H9 (cell line): ENCODE measurements around the gene DBH. TPM values are rescaled to one million over a fixed set of nuclear protein-coding genes. Genes with fewer than 3 reads are reported as not detected.

Source experiments
- DNase-seq: peaks from one replicate; pipeline ENCODE4 v3.0.0-alpha.2; 2017
- H2AFZ ChIP-seq: one replicate; pipeline ENCODE4 v1.6.1; 2013; ENCODE audit warnings: mild to moderate bottlenecking, low read length, control low read depth, moderate library complexity
- H2AK5ac ChIP-seq: 2 replicates; pipeline ENCODE4 v1.6.1; 2013; ENCODE audit warnings: low read length, control low read depth, mixed read lengths; ENCODE audit not compliant: insufficient read length
- H2BK120ac ChIP-seq: one replicate; pipeline ENCODE4 v1.6.1; 2013; ENCODE audit warnings: low read depth, mild to moderate bottlenecking, low read length, control low read depth, inconsistent platforms; ENCODE audit not compliant: poor library complexity, severe bottlenecking
- H2BK12ac ChIP-seq: 2 replicates; pipeline ENCODE4 v1.6.1; 2013; ENCODE audit warnings: low read length, control low read depth, mixed read lengths, low read depth; ENCODE audit not compliant: insufficient read length
- H2BK15ac ChIP-seq: 2 replicates; pipeline ENCODE4 v1.6.1; 2013; ENCODE audit warnings: low read depth, low read length, control low read depth
- H2BK20ac ChIP-seq: one replicate; pipeline ENCODE4 v1.6.1; 2013; ENCODE audit warnings: low read depth, mild to moderate bottlenecking, low read length, control low read depth, inconsistent platforms; ENCODE audit not compliant: poor library complexity, severe bottlenecking
- H2BK5ac ChIP-seq: 2 replicates; pipeline ENCODE4 v1.6.1; 2013; ENCODE audit warnings: low read length, control low read depth, mixed read lengths; ENCODE audit not compliant: insufficient read length
- H3K14ac ChIP-seq: 2 replicates; pipeline ENCODE4 v1.6.1; 2013; ENCODE audit warnings: low read length, control low read depth; ENCODE audit not compliant: insufficient read depth
- H3K18ac ChIP-seq: 2 replicates; pipeline ENCODE4 v1.6.1; 2013; ENCODE audit warnings: low read depth, mild to moderate bottlenecking, mixed read lengths, low read length, control low read depth; ENCODE audit not compliant: insufficient read length
- H3K23ac ChIP-seq: 2 replicates; pipeline ENCODE4 v1.6.1; 2013; ENCODE audit warnings: low read length, control low read depth, mixed read lengths, low read depth; ENCODE audit not compliant: insufficient read length
- H3K23me2 ChIP-seq: 2 replicates; pipeline ENCODE4 v1.6.1; 2013; ENCODE audit warnings: low read depth, mild to moderate bottlenecking, mixed read lengths, low read length, control low read depth; ENCODE audit not compliant: insufficient read length, poor library complexity, severe bottlenecking
- H3K27ac ChIP-seq: 2 replicates; pipeline ENCODE4 v1.5.1; 2013; ENCODE audit warnings: low read length, control low read depth, mixed read lengths, low read depth; ENCODE audit not compliant: insufficient read length
- H3K27me3 ChIP-seq: 2 replicates; pipeline ENCODE4 v1.6.1; 2013; ENCODE audit warnings: low read length, control low read depth, inconsistent platforms; ENCODE audit not compliant: insufficient read depth
- H3K4ac ChIP-seq: 2 replicates; pipeline ENCODE4 v1.6.1; 2013; ENCODE audit warnings: low read depth, mild to moderate bottlenecking, control low read depth, inconsistent platforms, low read length, moderate library complexity
- H3K4me1 ChIP-seq: 2 replicates; pipeline ENCODE4 v1.6.1; 2013; ENCODE audit warnings: low read length, control low read depth, inconsistent platforms; ENCODE audit not compliant: insufficient read depth
- H3K4me2 ChIP-seq: 2 replicates; pipeline ENCODE4 v1.6.1; 2013; ENCODE audit warnings: low read length, control low read depth, mixed read lengths; ENCODE audit not compliant: insufficient read length, insufficient read depth
- H3K56ac ChIP-seq: 2 replicates; pipeline ENCODE4 v1.6.1; 2013; ENCODE audit warnings: low read depth, mild to moderate bottlenecking, mixed read lengths, low read length, control low read depth; ENCODE audit not compliant: insufficient read length
- H3K79me1 ChIP-seq: 2 replicates; pipeline ENCODE4 v1.6.1; 2013; ENCODE audit warnings: low read depth, mild to moderate bottlenecking, moderate library complexity, low read length, control low read depth, inconsistent platforms; ENCODE audit not compliant: insufficient read depth, poor library complexity, severe bottlenecking
- H3K79me2 ChIP-seq: 2 replicates; pipeline ENCODE4 v1.6.1; 2013; ENCODE audit warnings: low read length, control low read depth, inconsistent platforms; ENCODE audit not compliant: insufficient read depth
- H3K9ac ChIP-seq: 2 replicates; pipeline ENCODE4 v1.6.1; 2013; ENCODE audit warnings: low read length, control low read depth, mixed read lengths; ENCODE audit not compliant: insufficient read length; ENCODE audit errors: extremely low read depth
- H3K9me3 ChIP-seq: one replicate; pipeline ENCODE4 v1.6.1; 2013; ENCODE audit warnings: low read depth, low read length, inconsistent platforms; ENCODE audit not compliant: control insufficient read depth
- H3T11ph ChIP-seq: one replicate; pipeline ENCODE4 v1.6.1; 2013; ENCODE audit warnings: mild to moderate bottlenecking, low read length, control low read depth, inconsistent platforms
- H4K20me1 ChIP-seq: one replicate; pipeline ENCODE4 v1.6.1; 2013; ENCODE audit not compliant: control insufficient read depth, insufficient read length, insufficient read depth
- H4K5ac ChIP-seq: 2 replicates; pipeline ENCODE4 v1.6.1; 2013; ENCODE audit warnings: low read depth, mild to moderate bottlenecking, mixed read lengths, low read length, control low read depth; ENCODE audit not compliant: insufficient read length
- H4K8ac ChIP-seq: replicated peaks from 2 replicates; pipeline ENCODE4 v1.6.1; 2013; ENCODE audit warnings: low read length, control low read depth, mixed read lengths, low read depth; ENCODE audit not compliant: insufficient read length
- H4K91ac ChIP-seq: 2 replicates; pipeline ENCODE4 v1.6.1; 2013; ENCODE audit warnings: low read depth, mild to moderate bottlenecking, moderate library complexity, mixed read lengths, low read length, control low read depth; ENCODE audit not compliant: insufficient read length
- H3K27ac Mint-ChIP-seq, 3 experiments: 2 replicates in 2 of 3; 3 replicates in 1 of 3; pipeline ENCODE4 v1.8.0; 2020 to 2021; ENCODE audit warnings: mixed read lengths in 3 of 3, mild to moderate bottlenecking in 1 of 3, moderate library complexity in 1 of 3
- H3K27me3 Mint-ChIP-seq: 2 replicates; pipeline ENCODE4 v1.8.0; 2021; ENCODE audit warnings: low read depth, mild to moderate bottlenecking, moderate library complexity, mixed read lengths
- H3K36me3 Mint-ChIP-seq, 3 experiments: 2 replicates in 2 of 3; 3 replicates in 1 of 3; pipeline ENCODE4 v1.8.0; 2020 to 2021; ENCODE audit warnings: low read depth in 3 of 3, mixed read lengths in 3 of 3; ENCODE audit not compliant: insufficient read depth in 1 of 3
- H3K4me1 Mint-ChIP-seq, 2 experiments: 2 replicates each; pipeline ENCODE4 v1.8.0; 2020; ENCODE audit warnings: mixed read lengths in 2 of 2
- H3K4me3 Mint-ChIP-seq, 2 experiments: 2 replicates in 1 of 2; 3 replicates in 1 of 2; pipeline ENCODE4 v1.8.0; 2020 to 2021; ENCODE audit warnings: mild to moderate bottlenecking in 2 of 2, mixed read lengths in 2 of 2, moderate library complexity in 1 of 2
- H3K9me3 Mint-ChIP-seq, 2 experiments: 2 replicates in 1 of 2; 3 replicates in 1 of 2; pipeline ENCODE4 v1.8.0; 2020; ENCODE audit warnings: mild to moderate bottlenecking in 2 of 2, mixed read lengths in 2 of 2, moderate library complexity in 1 of 2
- WGBS: extraction: QIAGEN DNeasy Blood & Tissue Kit; methylation state at CpG from one replicate; pipeline ENCODE4 v1.1.7; 2013; ENCODE audit warnings: missing lambda C conversion rate, low lambda C conversion rate, mixed read lengths; ENCODE audit not compliant: insufficient read length; ENCODE audit errors: extremely low coverage; 5-methylcytosine and 5-hydroxymethylcytosine counted together
- total RNA-seq: library from RNA; stranded (reverse); gene quantifications from 2 replicates; pipeline ENCODE4 v1.2.1, GENCODE V29; 2021
- TF ChIP-seq, protein P1 (sequence below): fragments of 200-600 bp; sonication (generic); conservative IDR thresholded peaks from 3 replicates; pipeline ENCODE4 v1.8.0; 2021; ENCODE audit warnings: antibody characterized with exemption, mild to moderate bottlenecking

DBH gene
- total RNA-seq, 1 experiment from 2014 or later: not detected

- Histone ChIP-seq H2BK20ac (no peak overlapping the region), H3K23ac (no peak overlapping the region), H3K4ac (no peak overlapping the region), H2BK12ac (no peak overlapping the region), H3K27ac (no peak overlapping the region), H3K9me3 (no peaks in the 10 kb centered on the region), H3K79me2 (no peaks in the 10 kb centered on the region), H3K18ac (no peak overlapping the region), H4K5ac (no peak overlapping the region), H4K8ac (no peak overlapping the region), H2AFZ (no peak overlapping the region), H3K14ac (peak overlapping the region; percentile 12; the same call in 1 of the 2 replicates), H3K27me3 (no peaks in the 10 kb centered on the region), H2BK120ac (no peak overlapping the region), H3K4me1 (no peaks in the 10 kb centered on the region; the same call in 1 of the 2 replicates), H3K9ac (no peak overlapping the region), H3K4me2 (no peak overlapping the region), H2BK15ac (no peak overlapping the region), H3K56ac (no peak overlapping the region), H4K20me1 (no peaks in the 10 kb centered on the region), H2BK5ac (no peak overlapping the region), H3T11ph (no peak overlapping the region), H2AK5ac (no peak overlapping the region), H3K23me2 (no peaks in the 10 kb centered on the region), H3K79me1 (no peaks in the 10 kb centered on the region), H4K91ac (no peak overlapping the region)
- no peak overlapping the region for H3K27ac Mint-ChIP-seq
- peaks cover 20 to 27% of the 10 kb centered on the region in 2 experiments for H3K4me1 Mint-ChIP-seq
- H3K27me3 Mint-ChIP-seq: peaks cover 5% of the 10 kb centered on the region
- H3K36me3 Mint-ChIP-seq: no peaks in the 10 kb centered on the region
- TF ChIP-seq, protein P1, sequence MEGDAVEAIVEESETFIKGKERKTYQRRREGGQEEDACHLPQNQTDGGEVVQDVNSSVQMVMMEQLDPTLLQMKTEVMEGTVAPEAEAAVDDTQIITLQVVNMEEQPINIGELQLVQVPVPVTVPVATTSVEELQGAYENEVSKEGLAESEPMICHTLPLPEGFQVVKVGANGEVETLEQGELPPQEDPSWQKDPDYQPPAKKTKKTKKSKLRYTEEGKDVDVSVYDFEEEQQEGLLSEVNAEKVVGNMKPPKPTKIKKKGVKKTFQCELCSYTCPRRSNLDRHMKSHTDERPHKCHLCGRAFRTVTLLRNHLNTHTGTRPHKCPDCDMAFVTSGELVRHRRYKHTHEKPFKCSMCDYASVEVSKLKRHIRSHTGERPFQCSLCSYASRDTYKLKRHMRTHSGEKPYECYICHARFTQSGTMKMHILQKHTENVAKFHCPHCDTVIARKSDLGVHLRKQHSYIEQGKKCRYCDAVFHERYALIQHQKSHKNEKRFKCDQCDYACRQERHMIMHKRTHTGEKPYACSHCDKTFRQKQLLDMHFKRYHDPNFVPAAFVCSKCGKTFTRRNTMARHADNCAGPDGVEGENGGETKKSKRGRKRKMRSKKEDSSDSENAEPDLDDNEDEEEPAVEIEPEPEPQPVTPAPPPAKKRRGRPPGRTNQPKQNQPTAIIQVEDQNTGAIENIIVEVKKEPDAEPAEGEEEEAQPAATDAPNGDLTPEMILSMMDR: no peak
- WGBS: no CpG with 5 or more reads among the region's 7 CpGs
- no peaks in the 10 kb centered on the region for H3K9me3 Mint-ChIP-seq
- H3K4me3 Mint-ChIP-seq: no peak overlapping the region
- no peak for DNase-seq
These were observed 4.0 kb downstream of the DBH start for GRCh38 chr9:133640160-133640559.
